IMR-90 (cell line): ENCODE results near the gene RPS6KL1. TPM values are rescaled to one million over a fixed set of nuclear protein-coding genes. Genes with fewer than 3 reads are reported as not detected.

Experiments used
- ATAC-seq: fragments of 200-7000 bp; cut with Tn5 transposase; 2 replicates; pipeline ENCODE4 v1.9.1; 2020; ENCODE audit warnings: low read depth, mild to moderate bottlenecking, moderate library complexity
- BruUV-seq: library from RNA; stranded (reverse); fragments of 400-500 nt; replicated peaks from 2 replicates; lab custom pipeline; 2021; lab: Mats Ljungman, UMichigan
- CTCF ChIA-PET: fragments of 300-600 bp; formaldehyde crosslinking; extraction: SDS; loops from one replicate; lab custom pipeline; 2021; ENCODE audit warnings: antibody characterized with exemption; lab: Yijun Ruan, JAX
- POLR2A ChIA-PET: fragments of 300-600 bp; sonication (Branson Sonifier 250); formaldehyde crosslinking; loops from one replicate; lab custom pipeline; 2022; ENCODE audit warnings: antibody characterized with exemption; ENCODE audit not compliant: unreplicated experiment; lab: Charles Lee
- DNase-seq: peaks from one replicate; pipeline ENCODE4 v3.0.0; 2013
- H2AFZ ChIP-seq: replicated peaks from 2 replicates; pipeline ENCODE3; 2013; ENCODE audit warnings: low read length, mild to moderate bottlenecking; ENCODE audit not compliant: poor library complexity
- H2AK5ac ChIP-seq: 2 replicates; pipeline ENCODE4 v1.6.1; 2013; ENCODE audit warnings: low read depth, low read length, inconsistent platforms
- H2AK9ac ChIP-seq: replicated peaks from 2 replicates; pipeline ENCODE3; 2013; ENCODE audit warnings: mild to moderate bottlenecking, low read depth, low read length, moderate library complexity; ENCODE audit not compliant: poor library complexity
- H2BK120ac ChIP-seq: 2 replicates; pipeline ENCODE4 v1.6.1; 2013; ENCODE audit warnings: low read depth, low read length, inconsistent platforms
- H2BK15ac ChIP-seq: 3 replicates; pipeline ENCODE4 v1.6.1; 2013; ENCODE audit warnings: low read depth, low read length, inconsistent platforms
- H2BK20ac ChIP-seq: 2 replicates; pipeline ENCODE4 v1.6.1; 2013; ENCODE audit warnings: low read depth, mild to moderate bottlenecking, inconsistent platforms, low read length, moderate library complexity
- H2BK5ac ChIP-seq: 2 replicates; pipeline ENCODE4 v1.6.1; 2013; ENCODE audit warnings: mild to moderate bottlenecking, low read depth, low read length, inconsistent platforms; ENCODE audit not compliant: poor library complexity, severe bottlenecking
- H3K14ac ChIP-seq: replicated peaks from 2 replicates; pipeline ENCODE4 v1.6.1; 2013; ENCODE audit warnings: low read depth, low read length, inconsistent platforms
- H3K18ac ChIP-seq: 2 replicates; pipeline ENCODE4 v1.6.1; 2013; ENCODE audit warnings: low read depth, low read length, control low read depth
- H3K23ac ChIP-seq: 2 replicates; pipeline ENCODE4 v1.6.1; 2013; ENCODE audit warnings: low read depth, low read length, inconsistent platforms
- H3K27ac ChIP-seq: 2 replicates; pipeline ENCODE4 v1.5.1; 2013; ENCODE audit warnings: mild to moderate bottlenecking, control low read depth, low read length; ENCODE audit not compliant: insufficient read depth
- H3K27me3 ChIP-seq: 2 replicates; pipeline ENCODE4 v1.6.1; 2013; ENCODE audit warnings: low read length; ENCODE audit not compliant: control insufficient read depth, insufficient read depth
- H3K36me3 ChIP-seq: 2 replicates; pipeline ENCODE4 v1.6.1; 2013; ENCODE audit warnings: low read length, mixed read lengths; ENCODE audit not compliant: control insufficient read depth, insufficient read depth
- H3K4ac ChIP-seq: 2 replicates; pipeline ENCODE4 v1.6.1; 2013; ENCODE audit warnings: low read depth, low read length, inconsistent platforms
- H3K4me1 ChIP-seq: 2 replicates; pipeline ENCODE4 v1.6.1; 2013; ENCODE audit warnings: low read length, mixed read lengths; ENCODE audit not compliant: control insufficient read depth, insufficient read depth
- H3K4me2 ChIP-seq: 2 replicates; pipeline ENCODE4 v1.6.1; 2013; ENCODE audit warnings: low read depth, mild to moderate bottlenecking, control low read depth, low read length, moderate library complexity
- H3K4me3 ChIP-seq: 2 replicates; pipeline ENCODE4 v1.5.1; 2013; ENCODE audit warnings: low read depth, mild to moderate bottlenecking, control low read depth, low read length, moderate library complexity; ENCODE audit not compliant: insufficient read depth
- H3K56ac ChIP-seq: 2 replicates; pipeline ENCODE4 v1.6.1; 2013; ENCODE audit warnings: low read length, inconsistent platforms; ENCODE audit not compliant: insufficient read depth; ENCODE audit errors: extremely low read depth
- H3K79me1 ChIP-seq, 2 experiments: 2 replicates each; pipeline ENCODE4 v1.6.1; 2013; ENCODE audit warnings: low read length in 2 of 2, inconsistent platforms in 1 of 2, low read depth in 1 of 2
- H3K9ac ChIP-seq: 2 replicates; pipeline ENCODE4 v1.6.1; 2013; ENCODE audit warnings: low read depth, low read length, control low read depth
- H3K9me1 ChIP-seq: 2 replicates; pipeline ENCODE4 v1.6.1; 2013; ENCODE audit warnings: low read length, inconsistent platforms; ENCODE audit not compliant: insufficient read depth
- H3K9me3 ChIP-seq: 2 replicates; pipeline ENCODE4 v1.6.1; 2013; ENCODE audit warnings: low read length; ENCODE audit not compliant: control insufficient read depth, insufficient read depth
- H4K20me1 ChIP-seq: 2 replicates; pipeline ENCODE4 v1.6.1; 2013; ENCODE audit warnings: low read length, inconsistent platforms; ENCODE audit not compliant: insufficient read depth
- H4K5ac ChIP-seq: 2 replicates; pipeline ENCODE4 v1.6.1; 2013; ENCODE audit warnings: mild to moderate bottlenecking, low read depth, low read length, control low read depth
- H4K8ac ChIP-seq, 2 experiments: 2 replicates each; pipeline ENCODE4 v1.6.1; 2013; ENCODE audit warnings: low read depth in 2 of 2, low read length in 2 of 2, control low read depth in 1 of 2, inconsistent platforms in 1 of 2
- H4K91ac ChIP-seq: 2 replicates; pipeline ENCODE4 v1.6.1; 2013; ENCODE audit warnings: low read depth, low read length, inconsistent platforms; ENCODE audit not compliant: insufficient read depth
- BHLHE40 ChIP-seq: fragments of 150-350 bp; IDR thresholded peaks from 2 replicates; pipeline ENCODE4 v1.6.1; 2016; ENCODE audit warnings: mild to moderate bottlenecking, low read depth, low read length
- CEBPB ChIP-seq: IDR thresholded peaks from 2 replicates; pipeline ENCODE4 v1.6.1; 2012; ENCODE audit warnings: low read depth, low read length, improper control_type of control experiment
- CHD1 ChIP-seq: IDR thresholded peaks from 2 replicates; pipeline ENCODE4 v1.6.1; 2012; ENCODE audit warnings: low read depth, low read length, improper control_type of control experiment
- FOS ChIP-seq: fragments of 150-350 bp; IDR thresholded peaks from 2 replicates; pipeline ENCODE4 v1.6.1; 2016; ENCODE audit warnings: low read depth, low read length
- MAFK ChIP-seq: IDR thresholded peaks from 2 replicates; pipeline ENCODE4 v1.6.1; 2012; ENCODE audit warnings: low read depth, low read length, improper control_type of control experiment
- MAZ ChIP-seq: IDR thresholded peaks from 2 replicates; pipeline ENCODE4 v1.6.1; 2012; ENCODE audit warnings: low read depth, mild to moderate bottlenecking, low read length, improper control_type of control experiment, moderate library complexity, borderline replicate concordance
- NFE2L2 ChIP-seq: fragments of 150-350 bp; IDR thresholded peaks from 2 replicates; pipeline ENCODE4 v1.6.1; 2016; ENCODE audit warnings: low read depth, mild to moderate bottlenecking, low read length
- POLR2A ChIP-seq: IDR thresholded peaks from 2 replicates; pipeline ENCODE4 v1.6.1; 2012; ENCODE audit warnings: mild to moderate bottlenecking, low read depth, low read length
- RCOR1 ChIP-seq: IDR thresholded peaks from 2 replicates; pipeline ENCODE4 v1.6.1; 2012; ENCODE audit warnings: mild to moderate bottlenecking, low read length, improper control_type of control experiment; ENCODE audit not compliant: insufficient replicate concordance
- RFX5 ChIP-seq: IDR thresholded peaks from 2 replicates; pipeline ENCODE4 v1.8.0; 2012; ENCODE audit warnings: low read depth, mild to moderate bottlenecking, low read length, moderate library complexity
- SMC3 ChIP-seq: fragments of 150-350 bp; IDR thresholded peaks from 2 replicates; pipeline ENCODE4 v1.6.1; 2016; ENCODE audit warnings: low read depth, mild to moderate bottlenecking, antibody characterized with exemption, low read length, moderate library complexity
- WGBS, 2 experiments: methylation state at CpG; one replicate each; pipeline versions ENCODE4 v1.1.5 to v1.1.7; 2013; ENCODE audit warnings: missing lambda C conversion rate in 2 of 2; ENCODE audit not compliant: insufficient read length in 1 of 2; ENCODE audit errors: extremely low coverage in 2 of 2; 5-methylcytosine and 5-hydroxymethylcytosine counted together
- dilution Hi-C: fragments of 300-500 bp; cut with HindIII; formaldehyde crosslinking; loops from one replicate; pipeline ENCODE4 v1.14.3; 2018; ENCODE audit warnings: low sequenced_read_pairs; ENCODE audit not compliant: unreplicated experiment
- in situ Hi-C: fragments of 300-500 bp; cut with MboI; formaldehyde crosslinking; loops from 3 replicates; pipeline ENCODE4 v1.14.3; 2019; ENCODE audit warnings: low sequenced_read_pairs, inconsistent platforms, mixed read lengths
- intact Hi-C: fragments of 100-400 bp; cut with micrococcal nuclease; formaldehyde crosslinking; loops from 2 replicates; pipeline ENCODE4 v1.10.0; 2022
- polyA plus RNA-seq, 3 experiments: library from polyadenylated mRNA; depleted of rRNA; stranded (reverse); fragments of >200 nt; gene quantifications; 2 replicates each; pipeline ENCODE4 v1.2.3, GENCODE V29; 2012; ENCODE audit warnings: low replicate concordance in 1 of 3
- total RNA-seq: library from RNA; depleted of rRNA; stranded (reverse); fragments of >200 nt; gene quantifications from 2 replicates; pipeline ENCODE4 v1.2.3, GENCODE V29; 2012
- TF ChIP-seq, protein P1 (sequence below): fragments of 150-350 bp; IDR thresholded peaks from 2 replicates; pipeline ENCODE4 v1.6.1; 2017; ENCODE audit warnings: mild to moderate bottlenecking, antibody characterized with exemption, low read length, low read depth
- TF ChIP-seq, protein P2 (sequence below): fragments of 150-350 bp; IDR thresholded peaks from 2 replicates; pipeline ENCODE4 v1.6.1; 2016; ENCODE audit warnings: low read depth, mild to moderate bottlenecking, low read length, moderate library complexity, borderline replicate concordance

Gene RPS6KL1
- total and polyA plus RNA-seq, 2 of the 4 experiments (the other 2 are of a cell fraction) = 0.72 to 1.7 TPM

- no peak overlapping the region for H3K4me2 ChIP-seq
- peak overlapping the region; percentile 77; the same call in 1 of the 2 replicates for H4K5ac ChIP-seq
- H2AFZ ChIP-seq = peak overlapping the region; percentile 71
- intact Hi-C loops (no loop called here), in situ Hi-C loops (no loop called here), dilution Hi-C loops (no loop called here)
- ChIA-PET POLR2A (no interaction called here), CTCF (no interaction called here)
- H2BK15ac ChIP-seq = peak overlapping the region; percentile 92; the same call in 2 of the 3 replicates
- H3K4me1 ChIP-seq = peaks cover 34% of the 10 kb centered on the region
- no peaks in the 10 kb centered on the region for H3K79me1 ChIP-seq
- peak overlapping the region; percentile 79; the same call in 1 of the 2 replicates for H4K91ac ChIP-seq
- H2BK20ac ChIP-seq = 0 out of 2 replicates have a peak overlapping the region, but pooled peaks have one; percentile 42
- H2BK5ac ChIP-seq = peak overlapping the region; percentile 81
- no peak for ATAC-seq
- no peak overlapping the region for H3K4me3 ChIP-seq
- peak overlapping the region; percentile 88; the same call in 1 of the 2 replicates for H3K4ac ChIP-seq
- no peak overlapping the region for H3K9ac ChIP-seq
- H4K20me1 ChIP-seq = no peaks in the 10 kb centered on the region
- H3K18ac ChIP-seq = peak overlapping the region; percentile 5; the same call in 1 of the 2 replicates
- H3K14ac ChIP-seq = peak overlapping the region; percentile 82; the same call in 1 of the 2 replicates
- H2AK5ac ChIP-seq = peak overlapping the region; percentile 80
- H2BK120ac ChIP-seq = peak overlapping the region; percentile 84; the same call in 1 of the 2 replicates
- TF ChIP-seq MAFK (no peak), POLR2A (no peak), SMC3 (no peak), CEBPB (no peak), RCOR1 (no peak), BHLHE40 (no peak), FOS (no peak), NFE2L2 (no peak), MAZ (no peak), CHD1 (no peak), RFX5 (no peak)
- TF ChIP-seq, protein P1, sequence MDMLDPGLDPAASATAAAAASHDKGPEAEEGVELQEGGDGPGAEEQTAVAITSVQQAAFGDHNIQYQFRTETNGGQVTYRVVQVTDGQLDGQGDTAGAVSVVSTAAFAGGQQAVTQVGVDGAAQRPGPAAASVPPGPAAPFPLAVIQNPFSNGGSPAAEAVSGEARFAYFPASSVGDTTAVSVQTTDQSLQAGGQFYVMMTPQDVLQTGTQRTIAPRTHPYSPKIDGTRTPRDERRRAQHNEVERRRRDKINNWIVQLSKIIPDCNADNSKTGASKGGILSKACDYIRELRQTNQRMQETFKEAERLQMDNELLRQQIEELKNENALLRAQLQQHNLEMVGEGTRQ = no peak
- TF ChIP-seq, protein P2, sequence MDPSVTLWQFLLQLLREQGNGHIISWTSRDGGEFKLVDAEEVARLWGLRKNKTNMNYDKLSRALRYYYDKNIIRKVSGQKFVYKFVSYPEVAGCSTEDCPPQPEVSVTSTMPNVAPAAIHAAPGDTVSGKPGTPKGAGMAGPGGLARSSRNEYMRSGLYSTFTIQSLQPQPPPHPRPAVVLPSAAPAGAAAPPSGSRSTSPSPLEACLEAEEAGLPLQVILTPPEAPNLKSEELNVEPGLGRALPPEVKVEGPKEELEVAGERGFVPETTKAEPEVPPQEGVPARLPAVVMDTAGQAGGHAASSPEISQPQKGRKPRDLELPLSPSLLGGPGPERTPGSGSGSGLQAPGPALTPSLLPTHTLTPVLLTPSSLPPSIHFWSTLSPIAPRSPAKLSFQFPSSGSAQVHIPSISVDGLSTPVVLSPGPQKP = no peak
- peaks cover 18% of the 10 kb centered on the region for H3K9me1 ChIP-seq
- no peak for DNase-seq
- H3K23ac ChIP-seq = no peak overlapping the region
- H3K36me3 ChIP-seq = no peaks in the 10 kb centered on the region
- peak overlapping the region; percentile 67; the same call in 1 of the 2 replicates for H3K27ac ChIP-seq
- WGBS, 2 experiments = 100% methylated on average over 2 of the region's 10 CpGs; no CpG with 5 or more reads in 1 of the 2 experiments
- H2AK9ac ChIP-seq = peak overlapping the region; percentile 89
- H3K56ac ChIP-seq = no peak overlapping the region
- no peaks in the 10 kb centered on the region for H3K27me3 ChIP-seq
- H4K8ac ChIP-seq = peak overlapping the region; percentile 47 to 89; a peak in 2 of 4 replicates
- no peaks in the 10 kb centered on the region for H3K9me3 ChIP-seq
- no TSS peak for BruUV-seq
Measured at GRCh38 chr14:74938531-74939495, 15.8 kb upstream of the RPS6KL1 start.
